ENCODE results near the gene SNAPIN. TPM values are rescaled to one million over a fixed set of nuclear protein-coding genes. Genes with fewer than 3 reads are reported as not detected.
"Not testable (repeated sequence)": the region's sequence is repeated elsewhere in the genome, so short reads cannot be mapped to it uniquely, and the experiment has no call there.

The SNAPIN gene
- total RNA-seq, 1 experiment from 2014 or later: 48.5 TPM

GRCh38 chr1:153631047-153632022 lies 27.2 kb upstream of the SNAPIN start:
- Histone ChIP-seq H3K4me3 (ENCODE audit: insufficient read depth, low read depth, low read length) (no peak overlapping the region), H3K27me3 (ENCODE audit: control insufficient read depth, insufficient read depth, low read length) (no peaks in the 10 kb centered on the region), H3K36me3 (replicated peaks; ENCODE audit: control insufficient read depth, insufficient read depth, low read length) (peaks cover 5% of the 10 kb centered on the region)
- no peak for DNase-seq

- Histone ChIP-seq H3K36me3 (replicated peaks; ENCODE audit: control insufficient read depth, insufficient read depth, low read length) (peaks cover 19% of the 10 kb centered on the region), H3K27me3 (ENCODE audit: control insufficient read depth, insufficient read depth, low read length) (no peaks in the 10 kb centered on the region), H3K4me3 (ENCODE audit: insufficient read depth, low read depth, low read length) (peak overlapping the region; percentile 26)
Measured at GRCh38 chr1:153633161-153633753, 25.2 kb upstream of the SNAPIN start.

GRCh38 chr1:153633754-153634665 lies 24.5 kb upstream of the SNAPIN start, which contains the start of gene CHTOP:
TSS of gene CHTOP (plus strand) at chr1:153634066. CDS start at chr1:153636589, 2,523 bp downstream.
- Histone ChIP-seq H3K36me3 (replicated peaks; ENCODE audit: control insufficient read depth, insufficient read depth, low read length) (peaks cover 22% of the 10 kb centered on the region), H3K27me3 (ENCODE audit: control insufficient read depth, insufficient read depth, low read length) (no peaks in the 10 kb centered on the region), H3K4me3 (ENCODE audit: insufficient read depth, low read depth, low read length) (peak within 1 kb of the TSS; percentile 100)
- peak; percentile 98 for DNase-seq

More at GRCh38 chr1:153633161-153633753, 25.2 kb upstream of the SNAPIN start:
- DNase-seq: no peak

- peaks cover 33% of the 10 kb centered on the region for H3K36me3 ChIP-seq (replicated peaks; ENCODE audit: control insufficient read depth, insufficient read depth, low read length)
- no peak overlapping the region for H3K4me3 ChIP-seq (ENCODE audit: insufficient read depth, low read depth, low read length)
- no peaks in the 10 kb centered on the region for H3K27me3 ChIP-seq (ENCODE audit: control insufficient read depth, insufficient read depth, low read length)
- no peak for DNase-seq
Measured at GRCh38 chr1:153635872-153636271, 22.6 kb upstream of the SNAPIN start.

- DNase-seq: no peak
- no peaks in the 10 kb centered on the region for H3K27me3 ChIP-seq (ENCODE audit: control insufficient read depth, insufficient read depth, low read length)
- peaks cover 35% of the 10 kb centered on the region for H3K36me3 ChIP-seq (replicated peaks; ENCODE audit: control insufficient read depth, insufficient read depth, low read length)
- H3K4me3 ChIP-seq (ENCODE audit: insufficient read depth, low read depth, low read length): no peak overlapping the region
Measured at GRCh38 chr1:153636312-153636711, 22.2 kb upstream of the SNAPIN start.

GRCh38 chr1:153638261-153638660 lies 20.2 kb upstream of the SNAPIN start:
- Histone ChIP-seq H3K27me3 (ENCODE audit: control insufficient read depth, insufficient read depth, low read length) (no peaks in the 10 kb centered on the region), H3K36me3 (replicated peaks; ENCODE audit: control insufficient read depth, insufficient read depth, low read length) (peaks cover 48% of the 10 kb centered on the region), H3K4me3 (ENCODE audit: insufficient read depth, low read depth, low read length) (no peak overlapping the region)
- no peak for DNase-seq

GRCh38 chr1:153639280-153639679 lies 19.2 kb upstream of the SNAPIN start:
- no peaks in the 10 kb centered on the region for H3K27me3 ChIP-seq (ENCODE audit: control insufficient read depth, insufficient read depth, low read length)
- peaks cover 55% of the 10 kb centered on the region for H3K36me3 ChIP-seq (replicated peaks; ENCODE audit: control insufficient read depth, insufficient read depth, low read length)
- DNase-seq: no peak
- no peak overlapping the region for H3K4me3 ChIP-seq (ENCODE audit: insufficient read depth, low read depth, low read length)

GRCh38 chr1:153640213-153640612 lies 18.3 kb upstream of the SNAPIN start:
- H3K36me3 ChIP-seq (replicated peaks; ENCODE audit: control insufficient read depth, insufficient read depth, low read length): peaks cover 60% of the 10 kb centered on the region
- not testable (repeated sequence) for H3K4me3 ChIP-seq (ENCODE audit: insufficient read depth, low read depth, low read length)

GRCh38 chr1:153640861-153641260 lies 17.6 kb upstream of the SNAPIN start:
- DNase-seq: no peak
- peaks cover 64% of the 10 kb centered on the region for H3K36me3 ChIP-seq (replicated peaks; ENCODE audit: control insufficient read depth, insufficient read depth, low read length)
- no peaks in the 10 kb centered on the region for H3K27me3 ChIP-seq (ENCODE audit: control insufficient read depth, insufficient read depth, low read length)

More at GRCh38 chr1:153640213-153640612, 18.3 kb upstream of the SNAPIN start:
- DNase-seq; H3K27me3 ChIP-seq (ENCODE audit: control insufficient read depth, insufficient read depth, low read length): not testable (repeated sequence)

GRCh38 chr1:153642161-153642560 lies 16.3 kb upstream of the SNAPIN start:
- no peak for DNase-seq
- H3K4me3 ChIP-seq (ENCODE audit: insufficient read depth, low read depth, low read length): no peak overlapping the region
- peaks cover 55% of the 10 kb centered on the region for H3K36me3 ChIP-seq (replicated peaks; ENCODE audit: control insufficient read depth, insufficient read depth, low read length)
- H3K27me3 ChIP-seq (ENCODE audit: control insufficient read depth, insufficient read depth, low read length): no peaks in the 10 kb centered on the region

More at GRCh38 chr1:153640861-153641260, 17.6 kb upstream of the SNAPIN start:
- no peak overlapping the region for H3K4me3 ChIP-seq (ENCODE audit: insufficient read depth, low read depth, low read length)

GRCh38 chr1:153643100-153643499 lies 15.4 kb upstream of the SNAPIN start:
- peaks cover 49% of the 10 kb centered on the region for H3K36me3 ChIP-seq (replicated peaks; ENCODE audit: control insufficient read depth, insufficient read depth, low read length)
- H3K4me3 ChIP-seq (ENCODE audit: insufficient read depth, low read depth, low read length): no peak overlapping the region
- H3K27me3 ChIP-seq (ENCODE audit: control insufficient read depth, insufficient read depth, low read length): no peaks in the 10 kb centered on the region
- no peak for DNase-seq

- DNase-seq: no peak
- Histone ChIP-seq H3K27me3 (ENCODE audit: control insufficient read depth, insufficient read depth, low read length) (no peaks in the 10 kb centered on the region), H3K36me3 (replicated peaks; ENCODE audit: control insufficient read depth, insufficient read depth, low read length) (peaks cover 45% of the 10 kb centered on the region), H3K4me3 (ENCODE audit: insufficient read depth, low read depth, low read length) (no peak overlapping the region)
Measured at GRCh38 chr1:153643816-153644215, 14.7 kb upstream of the SNAPIN start.

- DNase-seq: no peak
- H3K27me3 ChIP-seq (ENCODE audit: control insufficient read depth, insufficient read depth, low read length): no peaks in the 10 kb centered on the region
- no peak overlapping the region for H3K4me3 ChIP-seq (ENCODE audit: insufficient read depth, low read depth, low read length)
- H3K36me3 ChIP-seq (replicated peaks; ENCODE audit: control insufficient read depth, insufficient read depth, low read length): peaks cover 28% of the 10 kb centered on the region
Measured at GRCh38 chr1:153646672-153647345, 11.7 kb upstream of the SNAPIN start.

- DNase-seq: no peak
- peaks cover 23% of the 10 kb centered on the region for H3K36me3 ChIP-seq (replicated peaks; ENCODE audit: control insufficient read depth, insufficient read depth, low read length)
- H3K27me3 ChIP-seq (ENCODE audit: control insufficient read depth, insufficient read depth, low read length): no peaks in the 10 kb centered on the region
- no peak overlapping the region for H3K4me3 ChIP-seq (ENCODE audit: insufficient read depth, low read depth, low read length)
Measured at GRCh38 chr1:153647346-153647714, 11.2 kb upstream of the SNAPIN start.
